HG02943 (cell line): ENCODE data around the gene SNAP47.

Source experiments
- ATAC-seq: cut with Tn5 transposase; IDR thresholded peaks from one replicate; pipeline ENCODE4 v1.9.1; 2021; ENCODE audit warnings: mild to moderate bottlenecking, low read depth, moderate library complexity; ENCODE audit not compliant: unreplicated experiment

The SNAP47 gene

DNA sequence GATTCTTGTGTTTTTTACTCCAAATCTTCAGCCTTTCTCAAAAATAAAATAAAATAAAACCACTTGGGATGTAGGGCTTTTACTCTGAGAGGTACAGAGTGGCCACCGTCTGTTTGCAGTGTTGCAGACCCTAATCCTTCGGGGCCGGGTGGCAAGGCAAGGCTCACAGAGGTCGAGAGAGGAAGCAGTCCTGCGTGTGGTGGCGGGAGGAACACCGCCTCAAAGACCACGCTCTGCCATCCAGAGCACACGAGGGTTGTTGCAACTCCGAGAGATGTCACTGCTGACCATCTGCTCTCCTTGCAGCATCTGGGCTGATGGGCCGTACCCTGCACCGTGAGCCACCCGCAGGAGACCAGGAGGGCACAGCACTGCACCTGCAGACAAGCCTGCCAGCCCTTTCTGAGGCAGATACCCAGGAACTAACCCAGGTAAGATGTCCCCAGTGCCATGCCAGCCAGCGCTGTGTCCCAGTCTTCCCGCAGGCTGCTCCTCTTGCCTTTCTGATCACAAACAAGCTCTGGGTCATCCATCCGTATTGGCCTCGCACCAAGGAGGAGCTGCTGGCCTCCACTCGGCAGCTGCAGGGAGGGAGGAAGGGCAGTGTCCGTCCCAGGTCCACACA lies 31.5 kb downstream of the SNAP47 start:
- no peak for ATAC-seq

GRCh38 chr1:227767401-227768124 lies 32.3 kb downstream of the SNAP47 start:
- no peak for ATAC-seq

GRCh38 chr1:227768125-227768439 lies 32.8 kb downstream of the SNAP47 start:
- no peak for ATAC-seq

- no peak for ATAC-seq
Measured at GRCh38 chr1:227768640-227769039, 33.4 kb downstream of the SNAP47 start.

- ATAC-seq = no peak
Measured at GRCh38 chr1:227769047-227769935, 34.1 kb downstream of the SNAP47 start.

- no peak for ATAC-seq
Measured at GRCh38 chr1:227769936-227770494, 34.8 kb downstream of the SNAP47 start.

DNA sequence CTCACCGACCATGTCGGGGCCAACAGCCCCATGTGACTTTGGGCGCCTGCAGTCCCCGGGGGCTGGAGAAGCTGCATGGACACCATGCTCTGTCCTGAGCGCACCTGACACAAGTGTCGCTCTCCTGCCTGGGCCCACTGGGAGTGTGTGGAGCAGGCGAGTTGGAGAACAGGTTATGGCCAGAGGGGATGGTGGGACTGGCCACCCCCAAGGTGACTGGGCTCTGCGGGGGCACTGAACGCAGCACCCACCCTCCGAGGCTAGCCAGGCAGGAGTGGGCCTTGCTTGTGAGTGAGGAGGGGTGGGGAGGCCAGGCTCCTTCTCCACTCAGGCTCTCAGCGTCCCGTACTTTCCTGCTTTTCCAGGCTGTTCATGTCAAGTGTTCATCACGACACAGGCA lies 35.6 kb downstream of the SNAP47 start:
- ATAC-seq = no peak

DNA sequence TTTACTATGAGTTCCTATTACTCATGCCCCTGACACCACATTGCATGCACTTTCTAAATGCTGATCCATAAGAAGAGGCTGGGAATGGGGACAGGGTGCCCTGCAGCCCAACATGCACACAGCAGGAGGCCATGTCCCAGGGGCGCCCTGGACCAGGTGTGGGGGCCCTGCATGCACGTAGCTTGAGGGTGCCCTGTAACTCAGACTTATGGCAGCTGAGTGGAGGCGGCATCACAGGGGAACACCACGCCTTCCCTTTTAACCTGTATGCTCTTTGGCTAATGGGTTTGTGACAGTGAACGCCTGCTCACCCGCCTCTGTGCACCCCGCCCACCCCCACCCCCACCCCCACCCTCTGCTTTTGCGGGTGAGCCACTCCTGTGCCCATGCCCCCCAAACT lies 36.1 kb downstream of the SNAP47 start:
- ATAC-seq = no peak

DNA sequence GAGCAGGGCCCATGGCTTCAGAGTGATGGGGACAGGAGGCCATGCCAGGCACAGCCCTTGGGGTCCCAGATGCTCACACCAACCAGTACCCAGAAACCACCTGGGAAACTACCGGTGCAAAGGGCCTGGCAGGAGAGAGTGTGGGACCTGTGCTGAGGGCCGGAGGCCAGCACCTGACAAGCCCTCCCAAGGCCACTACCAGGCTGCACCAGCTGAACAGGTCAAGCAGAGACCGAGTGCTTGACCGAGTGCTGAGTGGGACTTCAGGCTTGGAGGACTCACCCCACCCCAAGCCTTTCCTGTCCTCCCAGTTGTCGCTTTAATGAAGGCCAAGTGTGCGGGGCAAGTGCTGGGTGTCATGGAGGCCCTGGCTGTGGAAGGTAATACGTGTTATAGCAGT lies 36.5 kb downstream of the SNAP47 start:
- ATAC-seq = no peak

DNA sequence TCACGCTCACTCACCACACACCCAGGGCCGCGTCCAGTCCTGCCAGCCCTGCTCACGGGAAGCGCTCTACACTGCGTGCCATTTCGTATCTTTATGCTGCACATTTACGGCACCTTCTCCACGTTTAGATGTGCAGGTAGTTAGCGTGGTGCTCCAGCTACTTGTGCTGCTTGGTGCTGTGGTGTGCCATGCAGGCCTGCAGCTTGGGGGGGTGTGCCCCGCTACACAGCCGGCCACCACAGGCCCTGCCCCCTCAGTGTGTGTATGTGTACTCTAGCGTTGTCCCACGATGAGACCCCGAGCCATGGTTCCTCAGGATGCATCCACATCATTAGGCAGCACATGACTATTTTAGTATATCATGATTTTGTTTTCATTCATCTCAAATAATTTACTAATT lies 38.3 kb downstream of the SNAP47 start:
- ATAC-seq = no peak

- ATAC-seq = no peak
Measured at GRCh38 chr1:227774051-227774731, 39.0 kb downstream of the SNAP47 start.

- ATAC-seq = no peak
Measured at GRCh38 chr1:227774821-227775661, 39.8 kb downstream of the SNAP47 start.

DNA sequence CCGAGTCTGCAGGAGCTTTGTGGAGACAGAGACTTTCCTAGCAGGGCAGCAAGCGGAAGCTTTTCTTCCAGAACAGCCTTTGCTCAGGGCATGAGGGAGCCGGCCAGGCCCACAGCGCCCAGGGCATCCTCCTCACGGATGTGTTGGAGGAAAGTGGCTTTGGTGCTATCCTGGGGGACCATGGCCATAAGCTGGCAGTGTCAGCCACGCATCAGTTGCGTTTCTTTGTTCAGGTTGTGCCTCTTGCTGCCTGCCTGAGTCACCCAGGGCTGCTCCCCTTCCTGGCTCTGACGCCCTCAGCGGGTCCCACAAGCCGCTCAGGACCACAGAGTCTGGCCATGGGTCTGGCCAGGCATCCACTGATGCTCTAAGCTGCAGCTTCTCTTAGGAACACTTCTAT lies 40.6 kb downstream of the SNAP47 start:
- ATAC-seq = no peak

DNA sequence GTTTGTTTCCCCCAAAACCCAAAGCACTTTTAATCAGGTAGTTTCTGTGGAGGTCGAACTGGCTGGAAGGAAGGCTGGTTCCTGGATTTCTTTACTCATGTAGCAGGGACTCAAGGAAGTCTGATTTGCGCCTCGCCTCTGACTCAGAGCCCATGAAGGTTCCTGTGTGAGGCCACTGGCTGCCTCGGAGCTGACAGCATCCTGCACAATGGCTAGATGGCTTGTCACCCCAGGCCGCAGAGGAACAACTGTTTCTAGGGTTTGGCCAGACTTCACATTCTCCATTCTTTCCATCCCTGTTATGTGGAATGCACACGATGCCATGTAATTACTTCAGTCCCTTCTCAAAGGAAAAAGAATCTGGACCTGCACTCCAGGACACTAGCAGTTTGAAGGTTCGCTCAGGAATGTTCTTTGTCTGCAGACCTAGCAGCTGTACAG lies 41.1 kb downstream of the SNAP47 start:
- no peak for ATAC-seq

GRCh38 chr1:227777156-227777555 lies 41.9 kb downstream of the SNAP47 start:
- no peak for ATAC-seq

DNA sequence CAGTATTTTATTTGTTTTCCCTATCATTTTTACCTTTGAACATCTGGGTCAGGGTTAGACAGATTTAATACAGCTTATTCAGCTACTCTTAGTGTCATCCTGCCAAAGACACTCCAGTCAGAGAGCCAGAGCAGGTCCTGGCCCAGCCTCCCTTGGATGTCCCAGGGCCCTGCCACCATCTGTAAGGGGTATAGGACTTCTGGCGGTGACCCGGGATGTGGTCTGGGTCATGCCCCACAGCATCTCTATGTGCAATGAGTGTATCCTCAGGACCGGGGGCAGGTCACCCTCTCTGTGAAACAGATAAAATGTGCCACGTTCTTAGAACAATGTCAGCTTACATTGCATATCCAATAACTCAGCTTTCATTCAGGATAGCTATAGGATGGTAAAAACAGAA lies 42.4 kb downstream of the SNAP47 start:
- ATAC-seq = no peak

DNA sequence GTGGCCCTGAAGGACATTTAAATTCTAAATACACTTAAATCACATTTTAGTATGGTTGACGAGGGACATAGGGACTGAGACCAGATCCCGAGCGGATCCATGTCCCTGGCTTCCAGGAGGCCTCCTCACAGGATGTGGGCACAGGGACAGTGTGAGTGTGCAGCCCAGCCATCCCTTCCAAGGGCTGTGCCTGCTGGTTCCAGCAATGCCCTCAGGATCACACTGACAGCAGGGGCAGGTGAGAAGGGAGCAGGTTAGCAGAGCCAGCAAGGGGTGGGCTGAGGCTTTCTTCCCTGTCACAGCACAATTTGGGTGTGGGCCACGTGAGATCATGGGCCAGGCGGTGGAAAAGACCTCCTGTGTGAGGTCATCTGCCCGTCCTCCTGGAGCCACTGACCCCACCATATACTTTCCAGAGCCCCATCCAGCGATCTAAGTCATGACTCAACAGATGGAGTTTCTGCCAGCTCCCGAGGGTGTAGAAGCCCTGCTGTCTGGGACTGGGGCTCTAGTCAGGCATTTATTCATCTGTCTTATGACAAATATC lies 43.2 kb downstream of the SNAP47 start:
- no peak for ATAC-seq

GRCh38 chr1:227779021-227779441 lies 43.8 kb downstream of the SNAP47 start:
- ATAC-seq = no peak

DNA sequence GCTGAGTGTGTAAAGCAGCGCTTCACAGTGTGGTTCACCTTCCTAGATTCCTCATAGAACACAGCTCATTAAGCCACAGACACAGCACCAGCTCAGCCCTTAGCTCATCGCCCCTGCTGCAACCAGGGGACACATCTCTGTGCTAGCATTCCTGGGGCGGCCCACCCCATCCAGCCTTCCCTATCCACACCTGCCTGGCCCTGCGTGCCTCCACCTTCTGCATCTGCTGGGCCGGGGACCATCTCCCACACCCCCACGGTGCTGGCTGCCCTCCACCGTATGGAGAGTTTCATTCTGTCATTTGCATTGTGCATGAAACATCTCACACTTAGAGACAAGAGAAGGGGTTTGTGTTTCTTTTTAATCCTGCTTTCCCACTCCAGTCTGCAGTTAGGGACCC lies 44.5 kb downstream of the SNAP47 start:
- no peak for ATAC-seq
